ENCODE results near the gene TEPSIN.

DNA sequence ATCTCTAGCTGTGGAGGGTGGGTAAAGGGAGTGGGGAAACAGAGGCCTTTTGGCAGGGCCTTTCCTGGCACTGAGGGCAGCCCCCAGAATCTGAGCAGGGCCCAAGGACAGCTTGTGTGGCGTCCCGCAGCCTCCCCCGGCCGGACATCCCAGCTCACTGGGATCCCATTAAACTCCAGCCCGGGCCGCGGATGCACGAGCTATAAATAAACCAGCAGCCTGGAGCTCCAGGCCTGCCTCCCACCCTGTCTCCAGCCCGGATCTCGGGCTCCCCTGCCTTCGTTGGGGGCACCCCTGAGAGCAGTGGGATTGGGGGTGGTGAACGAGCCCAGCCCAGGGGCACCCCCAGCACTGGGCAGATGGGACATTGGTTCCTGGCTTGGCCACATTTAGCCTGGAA lies 59.0 kb downstream of the TEPSIN start:
- TF ChIP-seq, protein P1, sequence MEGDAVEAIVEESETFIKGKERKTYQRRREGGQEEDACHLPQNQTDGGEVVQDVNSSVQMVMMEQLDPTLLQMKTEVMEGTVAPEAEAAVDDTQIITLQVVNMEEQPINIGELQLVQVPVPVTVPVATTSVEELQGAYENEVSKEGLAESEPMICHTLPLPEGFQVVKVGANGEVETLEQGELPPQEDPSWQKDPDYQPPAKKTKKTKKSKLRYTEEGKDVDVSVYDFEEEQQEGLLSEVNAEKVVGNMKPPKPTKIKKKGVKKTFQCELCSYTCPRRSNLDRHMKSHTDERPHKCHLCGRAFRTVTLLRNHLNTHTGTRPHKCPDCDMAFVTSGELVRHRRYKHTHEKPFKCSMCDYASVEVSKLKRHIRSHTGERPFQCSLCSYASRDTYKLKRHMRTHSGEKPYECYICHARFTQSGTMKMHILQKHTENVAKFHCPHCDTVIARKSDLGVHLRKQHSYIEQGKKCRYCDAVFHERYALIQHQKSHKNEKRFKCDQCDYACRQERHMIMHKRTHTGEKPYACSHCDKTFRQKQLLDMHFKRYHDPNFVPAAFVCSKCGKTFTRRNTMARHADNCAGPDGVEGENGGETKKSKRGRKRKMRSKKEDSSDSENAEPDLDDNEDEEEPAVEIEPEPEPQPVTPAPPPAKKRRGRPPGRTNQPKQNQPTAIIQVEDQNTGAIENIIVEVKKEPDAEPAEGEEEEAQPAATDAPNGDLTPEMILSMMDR (IDR thresholded peaks at IDR 0.05): no peak
- TF ChIP-seq POLR2A (IDR thresholded peaks at IDR 0.05) (no peak), EP300 (IDR thresholded peaks at IDR 0.05) (no peak), POLR2AphosphoS5 (IDR thresholded peaks at IDR 0.05) (no peak)
